K562 (cell line): ENCODE results near the gene EML1.

ENCODE experiments used
- FIP1L1 ChIP-seq: fragments of 200-400 bp; formaldehyde crosslinking; IDR thresholded peaks from 2 replicates; pipeline ENCODE4 v1.6.1; 2018; ENCODE audit warnings: mild to moderate bottlenecking, low read depth, low read length; ENCODE audit not compliant: poor library complexity, severe bottlenecking
- FOS ChIP-seq: IDR thresholded peaks from 3 replicates; pipeline ENCODE4 v1.6.1; 2011; ENCODE audit not compliant: insufficient read length; ENCODE audit errors: extremely low read depth
- GTF2F1 ChIP-seq: IDR thresholded peaks from 2 replicates; pipeline ENCODE4 v1.6.1; 2011; ENCODE audit warnings: low read depth, low read length, improper control_type of control experiment
- KAT7 ChIP-seq: sonication (generic); formaldehyde crosslinking; IDR thresholded peaks from 2 replicates; pipeline ENCODE4 v1.8.0; 2022; ENCODE audit warnings: missing genetic modification reagents, mild to moderate bottlenecking, borderline replicate concordance
- MEIS2 ChIP-seq: fragments of 450-650 bp; IDR thresholded peaks from 2 replicates; pipeline ENCODE4 v1.6.1; 2014; ENCODE audit warnings: mild to moderate bottlenecking; ENCODE audit not compliant: partially characterized antibody
- RCOR1 ChIP-seq, 2 experiments: IDR thresholded peaks; 2 replicates each; pipeline ENCODE4 v1.6.1; 2012; ENCODE audit warnings: low read depth in 2 of 2, low read length in 2 of 2, borderline replicate concordance in 1 of 2, improper control_type of control experiment in 1 of 2
- SNRNP70 ChIP-seq: fragments of 200-400 bp; formaldehyde crosslinking; optimal IDR thresholded peaks from 2 replicates; pipeline ENCODE3; 2017; ENCODE audit warnings: low read depth, low read length
- TBL1XR1 ChIP-seq, 2 experiments: IDR thresholded peaks; 2 replicates each; pipeline ENCODE4 v1.6.1; 2012; ENCODE audit warnings: improper control_type of control experiment in 2 of 2, low read length in 2 of 2, mild to moderate bottlenecking in 1 of 2
- TCF7L2 ChIP-seq: fragments of 150-350 bp; IDR thresholded peaks from 2 replicates; pipeline ENCODE4 v1.6.1; 2016; ENCODE audit warnings: low read depth, mild to moderate bottlenecking, low read length, moderate library complexity
- TRIM28 ChIP-seq: fragments of 450-650 bp; IDR thresholded peaks from 2 replicates; pipeline ENCODE4 v1.6.1; 2017
- ZNF79 ChIP-seq: fragments of 250-450 bp; sonication (Bioruptor Pico); IDR thresholded peaks from 2 replicates; pipeline ENCODE4 v1.4.0; 2020; ENCODE audit warnings: low read depth, mild to moderate bottlenecking, moderate library complexity

DNA sequence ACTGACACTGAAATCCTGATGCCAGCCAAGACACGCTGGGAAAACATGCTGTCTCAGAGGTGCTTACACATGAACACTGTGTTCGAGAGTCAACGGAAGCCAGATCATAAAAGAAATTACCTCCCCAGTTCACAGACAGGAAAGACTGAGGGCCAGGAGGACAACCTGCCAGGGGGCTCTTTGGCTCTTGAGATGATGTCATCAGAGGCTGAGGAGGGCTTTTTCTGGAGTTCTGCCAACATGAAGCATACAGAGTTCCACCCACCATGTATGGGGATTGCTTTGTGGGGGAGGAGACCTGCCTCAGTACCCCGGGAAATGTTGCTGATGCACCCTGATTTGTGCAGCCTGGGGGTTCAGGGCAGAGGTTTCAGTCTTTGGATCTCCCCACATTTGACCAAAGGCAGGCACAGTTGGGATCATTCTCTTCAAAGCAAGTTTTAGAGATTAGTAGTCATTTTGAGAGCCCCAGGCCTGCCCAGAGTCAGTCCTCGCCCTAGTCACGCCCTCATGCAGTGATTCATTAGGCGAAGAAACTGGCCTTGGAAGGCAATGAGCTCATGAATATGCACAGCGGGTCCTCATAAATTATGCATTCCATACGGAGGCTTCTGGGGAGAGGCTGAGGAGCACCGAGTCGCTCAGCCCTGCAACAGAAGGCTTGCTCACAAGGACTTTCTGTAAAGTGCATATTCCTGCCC lies 34.9 kb upstream of the EML1 start:
- no peak for TF ChIP-seq GTF2F1
- no peak for TF ChIP-seq TBL1XR1 (IDR thresholded peaks at IDR 0.05; ENCODE audit: low read length in 2 of 2)
- TF ChIP-seq SNRNP70 = no peak
- TF ChIP-seq KAT7 (CRISPR knock-in tag) = no peak
- TF ChIP-seq RCOR1 (IDR thresholded peaks at IDR 0.05; ENCODE audit: borderline replicate concordance in 1 of 2, low read depth in 2 of 2, low read length in 2 of 2) = no peak
- TF ChIP-seq ZNF79 (CRISPR knock-in tag) = no peak
- no peak for TF ChIP-seq TCF7L2
- no peak for TF ChIP-seq TRIM28
- no peak for TF ChIP-seq MEIS2
- no peak for TF ChIP-seq FOS
- no peak for TF ChIP-seq FIP1L1
